Astrocyte (in vitro differentiated cells and primary cell): ENCODE results near the gene CYP4B1. TPM values are rescaled to one million over a fixed set of nuclear protein-coding genes. Genes with fewer than 3 reads are reported as not detected.
"Not testable (repeated sequence)": the region's sequence is repeated elsewhere in the genome, so short reads cannot be mapped to it uniquely, and the experiment has no call there.

Experiments used
- DNase-seq: peaks from one replicate; pipeline ENCODE4 v3.0.0-alpha.2; 2010; ENCODE audit warnings: low read depth
- FAIRE-seq: peaks from 2 replicates; lab custom pipeline; 2011; peaks lifted over from hg19 to GRCh38; lab: Jason Lieb, UNC
- H2AFZ ChIP-seq: 2 replicates; pipeline ENCODE4 v1.6.0; 2012; ENCODE audit warnings: low read depth, low read length, inconsistent platforms
- H3K27ac ChIP-seq: 2 replicates; pipeline ENCODE4 v1.5.1; 2011; ENCODE audit warnings: low read depth, low read length, inconsistent platforms
- H3K27me3 ChIP-seq: 2 replicates; pipeline ENCODE4 v1.6.0; 2011; ENCODE audit warnings: low read length, inconsistent platforms; ENCODE audit not compliant: insufficient read depth
- H3K36me3 ChIP-seq: 2 replicates; pipeline ENCODE4 v1.5.1; 2011; ENCODE audit warnings: low read length, inconsistent platforms; ENCODE audit not compliant: insufficient read depth
- H3K4me1 ChIP-seq: 2 replicates; pipeline ENCODE4 v1.5.1; 2011; ENCODE audit warnings: low read length, inconsistent platforms; ENCODE audit not compliant: insufficient read depth
- H3K4me2 ChIP-seq: 2 replicates; pipeline ENCODE4 v1.6.0; 2012; ENCODE audit warnings: low read length, inconsistent platforms
- H3K4me3 ChIP-seq: 2 replicates; pipeline ENCODE4 v1.5.1; 2011; ENCODE audit warnings: low read depth, mild to moderate bottlenecking, low read length, inconsistent platforms; ENCODE audit not compliant: insufficient read depth
- H3K79me2 ChIP-seq: 2 replicates; pipeline ENCODE4 v1.6.0; 2012; ENCODE audit warnings: mild to moderate bottlenecking, low read length, inconsistent platforms; ENCODE audit not compliant: insufficient read depth
- H3K9ac ChIP-seq: 2 replicates; pipeline ENCODE4 v1.6.0; 2012; ENCODE audit warnings: mild to moderate bottlenecking, low read length, inconsistent platforms
- H3K9me3 ChIP-seq: 2 replicates; pipeline ENCODE4 v1.5.1; 2012; ENCODE audit warnings: low read depth, mild to moderate bottlenecking, low read length, inconsistent platforms; ENCODE audit not compliant: insufficient read depth
- H4K20me1 ChIP-seq: 2 replicates; pipeline ENCODE4 v1.6.0; 2012; ENCODE audit warnings: low read length, inconsistent platforms; ENCODE audit not compliant: insufficient read depth
- H3K27ac Mint-ChIP-seq: one replicate; pipeline ENCODE4 v1.8.0; 2021; ENCODE audit warnings: mild to moderate bottlenecking, mixed read lengths; ENCODE audit not compliant: unreplicated experiment
- H3K27me3 Mint-ChIP-seq: one replicate; pipeline ENCODE4 v1.8.0; 2021; ENCODE audit warnings: low read depth, mixed read lengths; ENCODE audit not compliant: unreplicated experiment
- H3K36me3 Mint-ChIP-seq: one replicate; pipeline ENCODE4 v1.8.0; 2021; ENCODE audit warnings: low read depth, mixed read lengths; ENCODE audit not compliant: unreplicated experiment
- H3K4me1 Mint-ChIP-seq: one replicate; pipeline ENCODE4 v1.8.0; 2021; ENCODE audit warnings: low read depth, mixed read lengths; ENCODE audit not compliant: unreplicated experiment
- H3K4me3 Mint-ChIP-seq: one replicate; pipeline ENCODE4 v1.8.0; 2021; ENCODE audit warnings: mild to moderate bottlenecking, moderate library complexity, mixed read lengths; ENCODE audit not compliant: unreplicated experiment
- H3K9me3 Mint-ChIP-seq: one replicate; pipeline ENCODE4 v1.8.0; 2021; ENCODE audit warnings: mild to moderate bottlenecking, mixed read lengths; ENCODE audit not compliant: unreplicated experiment
- CTCF ChIP-seq: IDR thresholded peaks from 2 replicates; pipeline ENCODE4 v1.5.1; 2011; ENCODE audit warnings: low read depth, mild to moderate bottlenecking, inconsistent platforms, low read length, moderate library complexity; ENCODE audit not compliant: insufficient read depth
- EZH2 ChIP-seq: IDR thresholded peaks from 2 replicates; pipeline ENCODE4 v1.6.1; 2012; ENCODE audit warnings: mild to moderate bottlenecking, low read length, inconsistent platforms; ENCODE audit not compliant: insufficient read depth
- total RNA-seq: library from RNA; stranded (reverse); gene quantifications from 2 replicates; pipeline ENCODE4 v1.2.1, GENCODE V29; 2021

CYP4B1 gene
- total RNA-seq, 1 donor from 2014 or later, result not detected

DNA sequence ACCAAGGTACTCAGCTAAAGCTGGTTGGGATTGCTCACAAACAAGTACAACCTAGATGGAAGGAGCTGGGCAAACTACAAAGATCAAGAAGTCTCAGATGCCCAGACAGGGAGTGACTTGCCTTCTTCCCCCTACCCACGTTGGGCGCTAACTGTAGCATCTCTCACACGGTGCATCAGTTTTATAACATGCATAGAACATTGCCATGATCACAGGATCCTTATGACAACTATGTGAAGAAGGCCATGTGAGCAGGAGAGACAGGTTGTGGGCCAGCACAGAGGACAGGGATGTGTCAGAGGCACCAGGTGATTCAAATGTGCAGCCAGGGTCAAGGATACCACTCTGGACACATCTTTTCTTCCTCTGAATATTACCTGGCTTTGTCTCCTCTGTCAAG lies 28.3 kb upstream of the CYP4B1 start:
- no peaks in the 10 kb centered on the region for H3K79me2 ChIP-seq
- no peak overlapping the region for H3K4me3 ChIP-seq
- H3K9ac ChIP-seq, result no peak overlapping the region
- H3K4me3 Mint-ChIP-seq, result no peak overlapping the region
- DNase-seq (no peak), FAIRE-seq (no peak)
- H3K4me1 ChIP-seq, result no peaks in the 10 kb centered on the region
- no peaks in the 10 kb centered on the region for H3K27me3 ChIP-seq
- H3K36me3 ChIP-seq, result no peaks in the 10 kb centered on the region
- H3K9me3 Mint-ChIP-seq, result peaks cover 21% of the 10 kb centered on the region
- H4K20me1 ChIP-seq, result no peaks in the 10 kb centered on the region
- no peak overlapping the region for H3K27ac ChIP-seq
- no peak overlapping the region for H3K4me2 ChIP-seq
- no peak overlapping the region for H3K27ac Mint-ChIP-seq
- peaks cover 4% of the 10 kb centered on the region for H3K36me3 Mint-ChIP-seq
- no peaks in the 10 kb centered on the region for H3K27me3 Mint-ChIP-seq
- H3K9me3 ChIP-seq, result peaks cover 18% of the 10 kb centered on the region
- no peak overlapping the region for H2AFZ ChIP-seq
- H3K4me1 Mint-ChIP-seq, result no peaks in the 10 kb centered on the region
- TF ChIP-seq CTCF (no peak), EZH2 (no peak)

DNA sequence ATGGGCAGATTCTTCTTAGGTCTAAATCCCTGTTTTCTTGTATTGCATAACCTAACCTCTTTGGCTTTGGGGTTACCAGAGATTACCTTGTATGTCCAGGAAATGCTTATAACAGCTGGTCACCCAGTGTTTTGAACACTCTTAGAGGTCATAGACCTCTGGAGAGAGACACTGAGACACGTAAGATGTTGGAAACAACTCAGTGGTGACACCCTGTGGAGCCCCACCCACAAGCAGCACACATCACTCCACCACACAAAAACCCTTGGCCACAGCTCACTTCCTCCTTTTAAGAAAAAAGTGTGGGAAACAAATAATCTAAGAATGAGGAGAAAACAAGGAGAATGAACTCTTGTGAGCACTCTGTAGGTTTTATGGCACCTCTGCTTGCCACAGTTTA lies 26.3 kb upstream of the CYP4B1 start:
- Mint-ChIP-seq H3K4me3 (no peak overlapping the region), H3K36me3 (peaks cover 4% of the 10 kb centered on the region), H3K9me3 (peaks cover 21% of the 10 kb centered on the region), H3K27ac (no peak overlapping the region), H3K27me3 (no peaks in the 10 kb centered on the region), H3K4me1 (no peaks in the 10 kb centered on the region)
- DNase-seq (no peak), FAIRE-seq (no peak)
- Histone ChIP-seq H3K4me2 (no peak overlapping the region), H3K27me3 (no peaks in the 10 kb centered on the region), H4K20me1 (no peaks in the 10 kb centered on the region), H2AFZ (no peak overlapping the region), H3K79me2 (no peaks in the 10 kb centered on the region), H3K4me1 (no peaks in the 10 kb centered on the region), H3K27ac (no peak overlapping the region), H3K9ac (no peak overlapping the region), H3K4me3 (no peak overlapping the region), H3K36me3 (no peaks in the 10 kb centered on the region), H3K9me3 (peaks cover 18% of the 10 kb centered on the region)
- no peak for TF ChIP-seq EZH2
- no peak for TF ChIP-seq CTCF

GRCh38 chr1:46774297-46774696 lies 24.5 kb upstream of the CYP4B1 start:
- Mint-ChIP-seq H3K27ac (no peak overlapping the region), H3K36me3 (peaks cover 4% of the 10 kb centered on the region), H3K9me3 (peaks cover 23% of the 10 kb centered on the region), H3K4me3 (no peak overlapping the region), H3K4me1 (no peaks in the 10 kb centered on the region), H3K27me3 (no peaks in the 10 kb centered on the region)
- H3K4me1 ChIP-seq, result no peaks in the 10 kb centered on the region
- H3K79me2 ChIP-seq, result no peaks in the 10 kb centered on the region
- no peak for FAIRE-seq
- H3K27ac ChIP-seq, result no peak overlapping the region
- DNase-seq, result no peak
- H2AFZ ChIP-seq, result no peak overlapping the region
- peaks cover 14% of the 10 kb centered on the region for H3K9me3 ChIP-seq
- no peaks in the 10 kb centered on the region for H4K20me1 ChIP-seq
- no peak overlapping the region for H3K9ac ChIP-seq
- no peaks in the 10 kb centered on the region for H3K27me3 ChIP-seq
- no peak overlapping the region for H3K4me3 ChIP-seq
- no peaks in the 10 kb centered on the region for H3K36me3 ChIP-seq
- TF ChIP-seq CTCF, result no peak
- no peak for TF ChIP-seq EZH2
- no peak overlapping the region for H3K4me2 ChIP-seq

GRCh38 chr1:46778456-46778855 lies 20.4 kb upstream of the CYP4B1 start:
- not testable (repeated sequence) for H3K36me3 ChIP-seq, H3K4me3 ChIP-seq, H3K27ac Mint-ChIP-seq, H4K20me1 ChIP-seq, H3K27me3 Mint-ChIP-seq, H3K9me3 ChIP-seq, H3K79me2 ChIP-seq, H3K27ac ChIP-seq, FAIRE-seq, H2AFZ ChIP-seq, H3K4me2 ChIP-seq, H3K9ac ChIP-seq, H3K4me3 Mint-ChIP-seq, DNase-seq, H3K27me3 ChIP-seq, H3K4me1 Mint-ChIP-seq, H3K4me1 ChIP-seq, H3K36me3 Mint-ChIP-seq
- peaks cover 16% of the 10 kb centered on the region for H3K9me3 Mint-ChIP-seq
